GM21423 (cell line): Measurements from ENCODE around the gene PCDH9.

Experiments used
- ATAC-seq: cut with Tn5 transposase; IDR thresholded peaks from one replicate; pipeline ENCODE4 v1.9.1; 2021; ENCODE audit warnings: mild to moderate bottlenecking, moderate library complexity; ENCODE audit not compliant: unreplicated experiment

The PCDH9 gene

GRCh38 chr13:67168384-67168783 lies 61.8 kb downstream of the PCDH9 start:
- ATAC-seq = no peak

GRCh38 chr13:67167420-67167819 lies 62.7 kb downstream of the PCDH9 start:
- ATAC-seq = no peak

- no peak for ATAC-seq
Observed at GRCh38 chr13:67161176-67161575, 69.0 kb downstream of the PCDH9 start.

- no peak for ATAC-seq
Observed at GRCh38 chr13:67158903-67159302, 71.2 kb downstream of the PCDH9 start.

- ATAC-seq = no peak
Observed at GRCh38 chr13:67156723-67157060, 73.4 kb downstream of the PCDH9 start.

- no peak for ATAC-seq
Observed at GRCh38 chr13:67155898-67156722, 74.0 kb downstream of the PCDH9 start.

GRCh38 chr13:67152085-67152484 lies 78.1 kb downstream of the PCDH9 start:
- ATAC-seq = no peak

- ATAC-seq = no peak
Observed at GRCh38 chr13:67151652-67152051, 78.5 kb downstream of the PCDH9 start.

GRCh38 chr13:67150608-67151007 lies 79.5 kb downstream of the PCDH9 start:
- ATAC-seq = no peak

- no peak for ATAC-seq
Observed at GRCh38 chr13:67148161-67148571, 82.0 kb downstream of the PCDH9 start.

- no peak for ATAC-seq
Observed at GRCh38 chr13:67147342-67148133, 82.6 kb downstream of the PCDH9 start.

- no peak for ATAC-seq
Observed at GRCh38 chr13:67146523-67147130, 83.5 kb downstream of the PCDH9 start.

- ATAC-seq = no peak
Observed at GRCh38 chr13:67145950-67146349, 84.2 kb downstream of the PCDH9 start.

GRCh38 chr13:67143544-67144115 lies 86.5 kb downstream of the PCDH9 start:
- ATAC-seq = no peak

GRCh38 chr13:67140006-67140405 lies 90.1 kb downstream of the PCDH9 start:
- ATAC-seq = no peak

GRCh38 chr13:67139551-67139950 lies 90.6 kb downstream of the PCDH9 start:
- no peak for ATAC-seq

GRCh38 chr13:67138970-67139369 lies 91.2 kb downstream of the PCDH9 start:
- no peak for ATAC-seq

- no peak for ATAC-seq
Observed at GRCh38 chr13:67137044-67137735, 92.9 kb downstream of the PCDH9 start.

- no peak for ATAC-seq
Observed at GRCh38 chr13:67136157-67136556, 94.0 kb downstream of the PCDH9 start.

GRCh38 chr13:67135356-67135755 lies 94.8 kb downstream of the PCDH9 start:
- ATAC-seq = no peak
